K562 (cell line): ENCODE data around the gene GNAZ. TPM values are rescaled to one million over a fixed set of nuclear protein-coding genes. Genes with fewer than 3 reads are reported as not detected.

ENCODE experiments used
- LCOR ChIP-seq: sonication (generic); formaldehyde crosslinking; IDR thresholded peaks from 2 replicates; pipeline ENCODE4 v1.8.0; 2022; ENCODE audit warnings: mild to moderate bottlenecking, missing genetic modification reagents
- MYC ChIP-seq, 2 experiments: fragments of 250-450 bp in 1 of 2; sonication (Bioruptor Pico) in 1 of 2; IDR thresholded peaks; 2 replicates each; pipeline versions ENCODE4 v1.5.1 to v1.6.1; 2012 to 2021; ENCODE audit warnings: low read depth in 2 of 2, borderline replicate concordance in 1 of 2, improper control_type of control experiment in 1 of 2, low read length in 1 of 2, mild to moderate bottlenecking in 1 of 2, moderate library complexity in 1 of 2
- PRMT5 ChIP-seq: sonication (generic); formaldehyde crosslinking; IDR thresholded peaks from 2 replicates; pipeline ENCODE4 v1.5.0; 2020; ENCODE audit warnings: missing genetic modification reagents
- RAD21 ChIP-seq, 2 experiments: fragments of 250-450 bp in 1 of 2; fragments of 450-650 bp in 1 of 2; sonication (Bioruptor Pico) in 1 of 2; formaldehyde crosslinking in 1 of 2; IDR thresholded peaks in 1 of 2; conservative IDR thresholded peaks in 1 of 2; 2 replicates each; pipeline versions ENCODE4 v1.4.0 to v1.8.0; 2020 to 2022; ENCODE audit warnings: mild to moderate bottlenecking in 2 of 2, moderate library complexity in 1 of 2
- polyA plus RNA-seq, 8 experiments: library from polyadenylated mRNA; depleted of rRNA in 4 of 8; stranded (reverse) in 5 of 8; unstranded in 3 of 8; fragments of >200 nt; fragmentation: Nextera tagmentation in 2 of 8; fragmentation: Illumina TruSeq in 1 of 8; extraction: Ambion mirVana in 2 of 8; extraction: Trizol in 1 of 8; gene quantifications; 2 replicates each; pipeline versions ENCODE4 v1.2.1 to v1.2.3, GENCODE V29; 2011 to 2014; ENCODE audit warnings: inconsistent platforms in 1 of 8, missing spikeins in 1 of 8
- total RNA-seq, 7 experiments: library from RNA; depleted of rRNA in 6 of 7; stranded (reverse); fragments of >200 nt in 6 of 7; fragmentation: Illumina TruSeq in 2 of 7; extraction: Trizol in 2 of 7; gene quantifications; 2 replicates each; pipeline versions ENCODE4 v1.2.1 to v1.2.3, GENCODE V29; 2011 to 2021; ENCODE audit warnings: low replicate concordance in 1 of 7
- TF ChIP-seq, protein P1 (sequence below), 2 experiments: fragments of 200-800 bp in 1 of 2; sonication (Bioruptor generic) in 1 of 2; sonication (generic) in 1 of 2; formaldehyde crosslinking in 1 of 2; IDR thresholded peaks in 1 of 2; conservative IDR thresholded peaks in 1 of 2; 2 replicates each; pipeline versions ENCODE4 v1.5.0 to v1.6.1; 2016 to 2020; ENCODE audit warnings: missing compliant biosample characterization in 1 of 2, missing genetic modification characterization in 1 of 2, missing genetic modification reagents in 1 of 2
- TF ChIP-seq, protein P2 (sequence below), 2 experiments: fragments of 450-650 bp; IDR thresholded peaks; 2 replicates each; pipeline ENCODE4 v1.6.1; 2016

GNAZ gene
- total and polyA plus RNA-seq, 9 of the 15 experiments (the other 6 are each of a cell fraction or from before 2014, with no cell fraction given): 0.04 to 0.22 (median 0.13) TPM; not detected in 3

DNA sequence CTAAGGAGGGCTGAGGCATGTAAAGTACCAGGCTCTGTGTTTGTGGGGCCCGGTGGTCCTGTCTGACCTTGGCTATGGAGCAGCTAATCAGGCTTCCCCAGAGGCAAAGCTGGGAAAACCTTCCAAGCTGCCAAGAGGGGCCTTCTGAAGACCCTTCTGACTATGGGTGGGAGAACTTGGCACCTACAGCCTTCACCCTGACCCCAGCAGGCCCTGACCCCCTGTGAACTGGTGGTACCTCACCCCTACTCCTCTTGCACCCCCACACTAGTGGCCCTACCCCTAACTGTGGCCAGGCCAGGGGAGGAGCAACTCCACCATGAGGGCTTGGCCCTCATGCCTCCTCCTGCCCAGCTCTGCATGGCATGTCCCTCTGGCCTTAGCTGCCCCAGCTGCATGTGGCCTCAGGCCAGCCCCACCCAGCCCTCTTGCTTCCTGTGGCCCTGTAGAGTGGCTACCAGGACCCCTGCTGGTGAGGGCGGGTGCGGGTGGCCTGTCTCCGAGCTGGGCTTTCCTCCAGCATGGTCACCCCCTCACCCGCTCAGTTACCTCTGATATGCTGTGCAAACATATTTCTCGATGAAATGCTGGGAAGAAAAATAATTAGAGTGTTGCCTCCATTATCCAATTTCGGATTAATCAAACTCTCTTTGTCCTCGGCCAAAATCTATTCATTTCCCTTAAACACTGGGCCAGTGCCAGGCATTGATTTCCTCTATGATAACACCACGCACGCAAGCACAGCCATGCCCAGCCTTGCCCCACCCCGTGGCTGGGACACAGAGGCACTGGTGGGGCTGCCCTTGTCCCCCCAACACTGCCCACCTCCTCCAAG is 7.5 kb downstream of the GNAZ start (continued):
- TF ChIP-seq, protein P1, sequence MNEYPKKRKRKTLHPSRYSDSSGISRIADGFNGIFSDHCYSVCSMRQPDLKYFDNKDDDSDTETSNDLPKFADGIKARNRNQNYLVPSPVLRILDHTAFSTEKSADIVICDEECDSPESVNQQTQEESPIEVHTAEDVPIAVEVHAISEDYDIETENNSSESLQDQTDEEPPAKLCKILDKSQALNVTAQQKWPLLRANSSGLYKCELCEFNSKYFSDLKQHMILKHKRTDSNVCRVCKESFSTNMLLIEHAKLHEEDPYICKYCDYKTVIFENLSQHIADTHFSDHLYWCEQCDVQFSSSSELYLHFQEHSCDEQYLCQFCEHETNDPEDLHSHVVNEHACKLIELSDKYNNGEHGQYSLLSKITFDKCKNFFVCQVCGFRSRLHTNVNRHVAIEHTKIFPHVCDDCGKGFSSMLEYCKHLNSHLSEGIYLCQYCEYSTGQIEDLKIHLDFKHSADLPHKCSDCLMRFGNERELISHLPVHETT (CRISPR knock-in tag; conservative IDR thresholded peaks at IDR 0.05 in 1 of 2, IDR thresholded peaks at IDR 0.05 in 1 of 2): 0 out of 4 replicates have a peak, but pooled peaks of 1 of the 2 experiments have one; percentile 8
- TF ChIP-seq MYC (IDR thresholded peaks at IDR 0.05; ENCODE audit: low read depth, low read length) (0 out of 2 replicates have a peak, but pooled peaks have one; percentile 2), MYC (CRISPR knock-in tag; IDR thresholded peaks at IDR 0.05; ENCODE audit: borderline replicate concordance, low read depth) (no peak), LCOR (CRISPR knock-in tag) (no peak), RAD21 (CRISPR knock-in tag; conservative IDR thresholded peaks at IDR 0.05 in 1 of 2, IDR thresholded peaks at IDR 0.05 in 1 of 2) (peak in 1 of 2 experiments; percentile 23; a peak in 2 of 4 replicates), PRMT5 (CRISPR knock-in tag) (0 out of 2 replicates have a peak, but pooled peaks have one; percentile 9)
- TF ChIP-seq, protein P2, sequence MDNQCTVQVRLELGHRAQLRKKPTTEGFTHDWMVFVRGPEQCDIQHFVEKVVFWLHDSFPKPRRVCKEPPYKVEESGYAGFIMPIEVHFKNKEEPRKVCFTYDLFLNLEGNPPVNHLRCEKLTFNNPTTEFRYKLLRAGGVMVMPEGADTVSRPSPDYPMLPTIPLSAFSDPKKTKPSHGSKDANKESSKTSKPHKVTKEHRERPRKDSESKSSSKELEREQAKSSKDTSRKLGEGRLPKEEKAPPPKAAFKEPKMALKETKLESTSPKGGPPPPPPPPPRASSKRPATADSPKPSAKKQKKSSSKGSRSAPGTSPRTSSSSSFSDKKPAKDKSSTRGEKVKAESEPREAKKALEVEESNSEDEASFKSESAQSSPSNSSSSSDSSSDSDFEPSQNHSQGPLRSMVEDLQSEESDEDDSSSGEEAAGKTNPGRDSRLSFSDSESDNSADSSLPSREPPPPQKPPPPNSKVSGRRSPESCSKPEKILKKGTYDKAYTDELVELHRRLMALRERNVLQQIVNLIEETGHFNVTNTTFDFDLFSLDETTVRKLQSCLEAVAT (IDR thresholded peaks at IDR 0.05): no peak
